IPS DF 4.7 (cell line): ENCODE data around the gene HIGD1B.

Source experiments
- DNase-seq: peaks from one replicate; pipeline ENCODE4 v3.0.0-alpha.2; 2013; ENCODE audit warnings: low spot score; ENCODE audit errors: extremely low read depth

Gene HIGD1B

GRCh38 chr17:44878627-44879221 is 31.0 kb downstream of the HIGD1B start:
- no peak for DNase-seq

GRCh38 chr17:44879376-44879775 is 31.7 kb downstream of the HIGD1B start:
- DNase-seq, result no peak

- DNase-seq, result no peak
Measured at GRCh38 chr17:44880062-44880461, 32.4 kb downstream of the HIGD1B start.

- DNase-seq, result no peak
Measured at GRCh38 chr17:44881145-44881544, 33.5 kb downstream of the HIGD1B start.

GRCh38 chr17:44884941-44885340 is 37.3 kb downstream of the HIGD1B start:
- DNase-seq, result no peak

- no peak for DNase-seq
Measured at GRCh38 chr17:44887016-44887415, 39.3 kb downstream of the HIGD1B start.

GRCh38 chr17:44887971-44888954 is 40.6 kb downstream of the HIGD1B start:
- DNase-seq, result no peak

GRCh38 chr17:44889003-44889402 is 41.3 kb downstream of the HIGD1B start:
- no peak for DNase-seq

GRCh38 chr17:44892250-44892649 is 44.6 kb downstream of the HIGD1B start:
- no peak for DNase-seq

- DNase-seq, result no peak
Measured at GRCh38 chr17:44894642-44895041, 47.0 kb downstream of the HIGD1B start.

- DNase-seq, result no peak
Measured at GRCh38 chr17:44898768-44899073, 51.0 kb downstream of the HIGD1B start.

GRCh38 chr17:44899074-44899782 is 51.5 kb downstream of the HIGD1B start, which contains the start of gene EFTUD2:
Gene EFTUD2, minus strand, starts transcription at chr17:44899445. Its CDS starts 4,924 bp downstream, at chr17:44894521.
- peak; percentile 36 for DNase-seq
